Activated naive CD8-positive, alpha-beta T cell treated with anti-CD3 and anti-CD28 coated beads for 36 hours (primary cell): ENCODE measurements around the gene C6orf132. TPM values are rescaled to one million over a fixed set of nuclear protein-coding genes. Genes with fewer than 3 reads are reported as not detected.

Experiments used
- DNase-seq: peaks from one replicate; pipeline ENCODE4 v3.0.0; 2021
- H3K27ac Mint-ChIP-seq: one replicate; pipeline ENCODE4 v1.8.0; 2022; ENCODE audit warnings: mild to moderate bottlenecking, moderate library complexity, mixed read lengths
- H3K27me3 Mint-ChIP-seq: one replicate; pipeline ENCODE4 v1.8.0; 2022; ENCODE audit warnings: mild to moderate bottlenecking, mixed read lengths
- H3K36me3 Mint-ChIP-seq: one replicate; pipeline ENCODE4 v1.8.0; 2021; ENCODE audit warnings: mild to moderate bottlenecking, mixed read lengths
- H3K4me1 Mint-ChIP-seq: one replicate; pipeline ENCODE4 v1.8.0; 2021; ENCODE audit warnings: mixed read lengths
- H3K4me3 Mint-ChIP-seq: one replicate; pipeline ENCODE4 v1.8.0; 2022; ENCODE audit warnings: mild to moderate bottlenecking, moderate library complexity, mixed read lengths
- H3K9me3 Mint-ChIP-seq: one replicate; pipeline ENCODE4 v1.8.0; 2022; ENCODE audit warnings: mixed read lengths
- total RNA-seq, 2 experiments: library from RNA; stranded (reverse); gene quantifications; one replicate each; pipeline ENCODE4 v1.2.3, GENCODE V29; 2021

Gene C6orf132, protein sequence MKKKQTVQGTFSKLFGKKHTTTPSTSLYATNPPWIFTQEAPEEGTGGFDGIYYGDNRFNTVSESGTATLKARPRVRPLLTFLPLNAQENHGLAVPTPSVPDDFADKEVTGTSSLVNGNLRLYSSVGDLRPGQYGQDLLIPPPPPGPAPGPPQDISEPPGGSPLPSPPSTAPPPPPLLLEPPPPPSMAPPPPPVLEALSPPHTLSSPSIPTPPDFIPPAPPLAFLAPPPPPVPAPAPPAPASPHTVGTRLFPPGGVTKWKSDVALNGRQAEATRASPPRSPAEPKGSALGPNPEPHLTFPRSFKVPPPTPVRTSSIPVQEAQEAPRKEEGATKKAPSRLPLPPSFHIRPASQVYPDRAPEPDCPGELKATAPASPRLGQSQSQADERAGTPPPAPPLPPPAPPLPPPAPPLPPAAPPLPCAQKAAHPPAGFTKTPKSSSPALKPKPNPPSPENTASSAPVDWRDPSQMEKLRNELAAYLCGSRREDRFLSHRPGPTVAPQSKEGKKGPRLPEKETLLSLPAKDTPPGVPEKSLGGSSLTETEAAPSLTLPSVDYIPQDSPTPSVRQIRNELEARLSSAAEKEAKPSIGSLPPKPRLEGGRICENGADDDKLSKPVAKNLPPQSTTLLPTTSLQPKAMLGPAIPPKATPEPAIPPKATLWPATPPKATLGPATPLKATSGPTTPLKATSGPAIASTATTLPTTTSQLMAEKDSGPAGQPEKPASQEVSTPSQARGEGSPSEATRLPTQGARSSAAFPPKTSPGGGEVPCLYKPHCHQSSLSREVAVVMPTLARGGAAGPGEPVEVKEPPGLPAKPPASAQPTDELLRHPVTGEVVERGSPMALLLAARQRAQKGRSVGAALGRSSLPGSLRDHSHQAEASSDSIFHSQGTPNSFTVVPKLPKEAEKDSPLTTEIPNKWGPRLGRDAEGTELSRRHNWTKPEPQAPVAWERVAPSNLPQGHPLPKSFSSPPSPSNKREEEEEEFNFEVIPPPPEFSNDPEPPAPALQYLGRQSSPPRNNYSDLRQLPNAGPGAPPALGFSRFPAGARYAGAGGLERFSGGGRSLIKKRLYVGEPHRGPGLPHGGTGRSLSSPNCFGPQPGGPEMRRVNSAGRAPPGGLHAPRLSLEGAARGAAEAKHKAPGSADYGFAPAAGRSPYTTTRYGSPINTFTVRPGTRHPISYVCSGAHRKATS
- under 1 TPM; 0.18 to 0.19 TPM for total RNA-seq

DNA sequence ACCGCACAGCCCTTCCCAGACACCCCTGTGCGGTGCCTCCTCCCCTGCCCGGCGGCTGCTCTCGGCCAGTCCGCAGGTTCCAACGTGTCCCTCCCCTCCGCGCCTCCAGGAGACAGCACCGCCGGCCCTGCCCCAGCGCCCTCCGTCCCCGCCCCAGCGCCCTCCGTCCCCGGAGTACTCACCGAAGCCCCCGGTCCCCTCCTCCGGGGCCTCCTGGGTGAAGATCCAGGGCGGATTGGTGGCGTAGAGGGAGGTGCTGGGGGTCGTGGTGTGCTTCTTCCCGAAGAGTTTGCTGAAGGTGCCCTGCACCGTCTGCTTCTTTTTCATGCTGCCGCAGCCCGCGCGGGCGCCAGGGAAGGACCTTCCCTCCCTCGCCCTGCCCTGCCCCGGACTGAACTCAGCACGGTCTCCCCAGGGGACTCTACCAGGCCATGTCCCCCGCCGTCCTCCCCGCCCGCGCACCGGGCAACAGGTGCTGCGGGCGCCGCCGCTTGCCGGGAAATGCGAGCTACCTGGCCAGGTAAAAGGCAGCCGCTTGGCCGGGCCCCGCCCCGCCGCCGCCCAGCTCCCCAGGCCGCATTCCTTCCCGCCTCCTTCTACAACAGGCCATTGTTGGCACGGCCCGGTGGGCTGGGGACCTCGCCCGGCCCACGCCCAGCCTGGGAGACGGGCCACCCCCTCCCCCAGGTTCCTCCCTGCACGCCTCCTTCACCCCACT is at the start of gene C6orf132:
C6orf132 (minus strand) TSS at position 503 of the 718 bp plus-strand sequence; CDS start at position 327, 176 bp downstream.
- Mint-ChIP-seq H3K27me3 (peaks cover 39% of the 10 kb centered on the region), H3K9me3 (no peaks in the 10 kb centered on the region), H3K4me3 (no peak within 1 kb of the TSS), H3K27ac (no peak within 1 kb of the TSS), H3K4me1 (peaks cover 1% of the 10 kb centered on the region), H3K36me3 (no peaks in the 10 kb centered on the region)
- DNase-seq = peak; percentile 17

GRCh38 chr6:42190554-42191183 is 48.2 kb upstream of the C6orf132 start:
- H3K36me3 Mint-ChIP-seq = peaks cover 1% of the 10 kb centered on the region
- DNase-seq = no peak
- no peak overlapping the region for H3K4me3 Mint-ChIP-seq
- no peaks in the 10 kb centered on the region for H3K9me3 Mint-ChIP-seq
- no peak overlapping the region for H3K27ac Mint-ChIP-seq
- no peaks in the 10 kb centered on the region for H3K4me1 Mint-ChIP-seq
- H3K27me3 Mint-ChIP-seq = no peaks in the 10 kb centered on the region

GRCh38 chr6:42188406-42188805 is 46.0 kb upstream of the C6orf132 start:
- H3K4me1 Mint-ChIP-seq = no peaks in the 10 kb centered on the region
- no peak for DNase-seq
- no peaks in the 10 kb centered on the region for H3K9me3 Mint-ChIP-seq
- H3K4me3 Mint-ChIP-seq = no peak overlapping the region
- no peak overlapping the region for H3K27ac Mint-ChIP-seq
- H3K27me3 Mint-ChIP-seq = no peaks in the 10 kb centered on the region
- H3K36me3 Mint-ChIP-seq = peaks cover 1% of the 10 kb centered on the region

GRCh38 chr6:42185597-42185996 is 43.2 kb upstream of the C6orf132 start:
- peaks cover 1% of the 10 kb centered on the region for H3K36me3 Mint-ChIP-seq
- no peak overlapping the region for H3K4me3 Mint-ChIP-seq
- H3K9me3 Mint-ChIP-seq = no peaks in the 10 kb centered on the region
- H3K27me3 Mint-ChIP-seq = no peaks in the 10 kb centered on the region
- H3K27ac Mint-ChIP-seq = no peak overlapping the region
- DNase-seq = no peak
- no peaks in the 10 kb centered on the region for H3K4me1 Mint-ChIP-seq

GRCh38 chr6:42184475-42184874 is 42.1 kb upstream of the C6orf132 start:
- Mint-ChIP-seq H3K4me1 (peaks cover 5% of the 10 kb centered on the region), H3K4me3 (no peak overlapping the region), H3K27ac (no peak overlapping the region), H3K36me3 (peaks cover 1% of the 10 kb centered on the region), H3K9me3 (no peaks in the 10 kb centered on the region), H3K27me3 (peaks cover 5% of the 10 kb centered on the region)
- DNase-seq = no peak

- Mint-ChIP-seq H3K27me3 (peaks cover 21% of the 10 kb centered on the region), H3K9me3 (no peaks in the 10 kb centered on the region)
- no peak for DNase-seq
Measured at GRCh38 chr6:42182101-42182500, 39.7 kb upstream of the C6orf132 start.

DNA sequence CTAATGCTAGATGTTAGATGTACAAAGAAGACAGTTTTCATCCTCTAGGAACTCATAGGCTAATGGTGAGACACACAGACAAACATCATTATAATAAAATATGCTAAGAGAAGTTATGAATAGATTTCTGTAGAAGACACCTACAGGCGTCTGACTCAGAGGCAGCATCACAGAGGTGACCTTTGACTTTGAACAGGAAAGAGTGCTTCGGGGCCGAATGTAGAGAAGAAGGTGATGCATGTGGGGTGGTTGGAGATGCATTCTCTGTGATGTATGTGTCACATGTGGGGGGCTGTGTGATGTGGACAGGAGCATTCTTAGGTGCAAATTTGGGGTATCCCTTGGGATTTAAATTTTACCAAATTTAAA is 37.5 kb upstream of the C6orf132 start:
- Mint-ChIP-seq H3K27me3 (peaks cover 21% of the 10 kb centered on the region), H3K4me3 (no peak overlapping the region), H3K4me1 (peaks cover 10% of the 10 kb centered on the region), H3K27ac (no peak overlapping the region), H3K36me3 (no peaks in the 10 kb centered on the region), H3K9me3 (no peaks in the 10 kb centered on the region)
- DNase-seq = no peak

More at GRCh38 chr6:42182101-42182500, 39.7 kb upstream of the C6orf132 start:
- no peak overlapping the region for H3K4me3 Mint-ChIP-seq
- H3K36me3 Mint-ChIP-seq = no peaks in the 10 kb centered on the region
- peaks cover 10% of the 10 kb centered on the region for H3K4me1 Mint-ChIP-seq
- no peak overlapping the region for H3K27ac Mint-ChIP-seq

DNA sequence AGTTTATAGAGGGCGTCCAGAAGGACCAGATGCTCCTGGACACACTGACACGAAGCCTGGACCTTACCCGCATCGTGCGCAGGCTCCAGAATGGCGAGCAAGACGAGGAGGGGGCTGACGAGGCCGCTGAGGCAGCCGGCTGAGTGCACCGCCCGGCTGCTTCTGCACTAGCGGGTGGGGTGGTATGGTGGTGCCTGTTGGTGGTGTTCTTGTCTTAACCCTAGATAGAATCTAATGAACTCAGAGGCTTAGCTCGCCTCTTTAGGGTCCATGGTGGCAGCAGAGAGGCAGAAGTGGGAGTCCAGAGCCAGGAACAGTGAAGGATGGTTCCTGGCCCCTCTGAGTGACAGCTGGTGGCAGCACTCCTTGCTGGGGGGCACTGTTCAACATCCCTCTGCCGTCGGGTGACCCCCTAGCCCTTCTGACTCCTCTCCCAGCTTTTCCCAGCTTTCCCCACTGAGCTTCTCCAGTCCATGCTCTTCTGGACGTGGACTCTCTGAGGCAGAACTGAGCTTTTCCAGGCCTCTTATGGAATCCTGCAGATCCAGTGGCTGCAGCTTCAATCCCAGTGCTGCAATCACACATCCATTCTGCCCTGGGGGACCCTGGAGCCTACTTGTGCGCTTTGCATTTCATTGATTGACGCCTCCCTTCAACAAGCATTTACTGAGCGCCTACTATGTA is 37.0 kb upstream of the C6orf132 start:
- Mint-ChIP-seq H3K27me3 (peaks cover 21% of the 10 kb centered on the region), H3K9me3 (no peaks in the 10 kb centered on the region), H3K36me3 (no peaks in the 10 kb centered on the region), H3K27ac (no peak overlapping the region), H3K4me3 (no peak overlapping the region), H3K4me1 (peaks cover 10% of the 10 kb centered on the region)
- DNase-seq = no peak

DNA sequence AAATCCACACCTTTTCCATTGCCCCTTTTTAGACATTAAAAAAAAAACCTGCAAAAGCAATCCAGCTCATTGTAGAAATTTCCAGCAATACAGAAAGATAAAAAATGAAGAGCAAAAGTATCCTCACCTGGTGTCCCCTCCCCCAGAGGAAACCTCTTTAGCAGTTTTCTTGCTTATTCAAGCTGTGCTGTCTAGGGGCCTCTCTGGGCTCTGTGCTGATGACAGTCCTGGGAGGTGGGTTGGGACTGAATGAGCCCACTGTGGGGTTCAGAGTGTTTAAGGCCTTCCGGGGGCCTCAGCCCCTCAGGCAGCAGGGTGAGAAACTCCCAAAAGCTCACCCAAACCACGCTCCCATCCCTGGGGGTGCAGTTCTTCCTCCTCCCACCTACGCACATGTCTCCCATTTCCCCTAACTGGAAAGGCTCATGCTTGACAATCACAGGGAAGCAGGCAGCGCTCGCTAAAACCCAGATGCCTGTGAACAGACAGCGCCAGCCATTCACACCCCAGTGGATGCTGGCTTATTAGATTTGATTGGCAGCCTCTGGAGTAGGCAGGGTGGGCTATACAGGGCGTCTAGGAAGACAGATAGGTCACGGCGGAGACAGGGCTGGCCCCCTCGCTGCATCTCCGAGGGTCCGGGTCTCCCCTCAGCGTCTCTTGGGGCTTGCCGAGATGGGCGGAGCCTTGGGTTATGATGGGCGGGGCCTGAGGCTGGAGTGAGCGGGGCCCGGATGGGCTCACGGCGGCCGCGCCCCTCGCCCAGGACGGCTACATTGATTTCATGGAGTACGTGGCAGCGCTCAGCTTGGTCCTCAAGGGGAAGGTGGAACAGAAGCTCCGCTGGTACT is 35.3 kb upstream of the C6orf132 start:
- peaks cover 10% of the 10 kb centered on the region for H3K4me1 Mint-ChIP-seq
- H3K9me3 Mint-ChIP-seq = no peaks in the 10 kb centered on the region
- H3K27ac Mint-ChIP-seq = no peak overlapping the region
- no peaks in the 10 kb centered on the region for H3K36me3 Mint-ChIP-seq
- peak overlapping the region; percentile 15 for H3K4me3 Mint-ChIP-seq
- peak; percentile 27 for DNase-seq
- peaks cover 21% of the 10 kb centered on the region for H3K27me3 Mint-ChIP-seq

DNA sequence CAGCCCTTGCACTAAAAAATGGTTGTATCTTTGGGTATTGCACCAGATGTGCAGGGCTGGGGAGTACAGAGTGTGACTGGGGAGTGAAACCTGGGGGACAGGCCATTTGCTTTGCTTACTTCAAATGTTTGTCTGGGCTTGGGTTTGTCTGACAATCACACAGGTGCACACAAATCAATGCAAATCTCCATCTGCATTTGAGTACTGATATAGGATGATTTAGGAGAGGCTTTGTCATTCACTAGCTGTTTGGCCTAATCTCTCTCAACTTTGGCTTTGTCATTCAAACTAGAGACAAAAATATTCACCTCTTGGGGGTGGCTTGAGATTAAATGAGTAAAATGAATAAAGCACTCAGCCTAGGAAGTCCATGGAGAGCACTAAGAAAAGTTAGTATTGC is 34.6 kb upstream of the C6orf132 start:
- H3K4me1 Mint-ChIP-seq = peaks cover 10% of the 10 kb centered on the region
- H3K9me3 Mint-ChIP-seq = no peaks in the 10 kb centered on the region
- H3K4me3 Mint-ChIP-seq = no peak overlapping the region
- peaks cover 21% of the 10 kb centered on the region for H3K27me3 Mint-ChIP-seq
- H3K27ac Mint-ChIP-seq = no peak overlapping the region
- DNase-seq = no peak
- H3K36me3 Mint-ChIP-seq = no peaks in the 10 kb centered on the region

GRCh38 chr6:42175860-42176259 is 33.4 kb upstream of the C6orf132 start:
- H3K4me1 Mint-ChIP-seq = peaks cover 10% of the 10 kb centered on the region
- peaks cover 21% of the 10 kb centered on the region for H3K27me3 Mint-ChIP-seq
- no peaks in the 10 kb centered on the region for H3K36me3 Mint-ChIP-seq
- no peaks in the 10 kb centered on the region for H3K9me3 Mint-ChIP-seq
- H3K27ac Mint-ChIP-seq = no peak overlapping the region
- H3K4me3 Mint-ChIP-seq = no peak overlapping the region
- DNase-seq = no peak

DNA sequence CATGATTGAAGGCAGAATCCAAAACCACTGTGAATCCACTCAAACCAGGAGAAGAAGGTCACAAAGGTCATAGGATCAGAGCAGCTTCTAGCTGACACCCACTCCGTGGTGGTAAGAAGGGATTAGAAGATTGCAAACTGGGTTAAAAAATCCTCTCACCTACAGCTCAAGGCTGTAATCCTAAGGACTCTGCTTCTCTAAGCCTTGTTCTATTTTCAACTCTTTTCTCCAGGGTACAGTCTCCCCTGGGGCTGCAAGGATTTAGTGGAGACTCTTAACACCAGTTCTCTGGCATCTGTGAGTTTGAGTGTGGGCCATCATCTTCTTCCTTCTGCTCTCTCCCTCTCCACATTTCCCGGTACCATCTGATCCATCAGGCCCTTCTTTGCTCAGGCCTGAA is 30.7 kb upstream of the C6orf132 start, which contains the start of gene GUCA1A:
GUCA1A (plus strand) TSS at position 264 of the 400 bp plus-strand sequence. CDS start 250 bp downstream, outside the sequence.
- H3K9me3 Mint-ChIP-seq = no peaks in the 10 kb centered on the region
- H3K4me1 Mint-ChIP-seq = peaks cover 3% of the 10 kb centered on the region
- no peaks in the 10 kb centered on the region for H3K36me3 Mint-ChIP-seq
- H3K27ac Mint-ChIP-seq = no peak within 1 kb of the TSS
- DNase-seq = no peak
- H3K27me3 Mint-ChIP-seq = peaks cover 4% of the 10 kb centered on the region
- H3K4me3 Mint-ChIP-seq = no peak within 1 kb of the TSS
